Fibroblast of lung (primary cell): ENCODE results near the gene RAC3. TPM values are rescaled to one million over a fixed set of nuclear protein-coding genes. Genes with fewer than 3 reads are reported as not detected.

Source experiments
- DNase-seq, 2 donors: peaks; one replicate each; pipeline versions ENCODE4 v3.0.0 to v3.0.0-alpha.2; 2010; ENCODE audit warnings: low read depth in 2 of 2
- H2AFZ ChIP-seq: 2 replicates; pipeline ENCODE4 v1.5.1; 2012; ENCODE audit warnings: low read length, control low read depth, inconsistent platforms
- H3K27ac ChIP-seq: 2 replicates; pipeline ENCODE4 v1.5.1; 2011; ENCODE audit warnings: low read length, control low read depth; ENCODE audit not compliant: insufficient read depth
- H3K27me3 ChIP-seq: 2 replicates; pipeline ENCODE4 v1.5.1; 2011; ENCODE audit warnings: mild to moderate bottlenecking, low read length; ENCODE audit not compliant: control insufficient read depth, insufficient read depth
- H3K36me3 ChIP-seq: 2 replicates; pipeline ENCODE4 v1.5.1; 2011; ENCODE audit warnings: low read length; ENCODE audit not compliant: control insufficient read depth, insufficient read depth
- H3K4me1 ChIP-seq: 2 replicates; pipeline ENCODE4 v1.5.1; 2011; ENCODE audit warnings: low read length; ENCODE audit not compliant: control insufficient read depth, insufficient read depth; ENCODE audit errors: extremely low read depth
- H3K4me2 ChIP-seq: 2 replicates; pipeline ENCODE4 v1.5.1; 2011; ENCODE audit warnings: low read length, control low read depth; ENCODE audit not compliant: insufficient read depth; ENCODE audit errors: extremely low read depth
- H3K4me3 ChIP-seq, 4 experiments: fragments of 200-600 bp in 1 of 4; sonication (generic) in 1 of 4; replicated peaks in 1 of 4; 2 replicates each; pipeline ENCODE4 v1.5.1; 2011 to 2016; ENCODE audit warnings: low read length in 4 of 4, low read depth in 3 of 4, mild to moderate bottlenecking in 3 of 4, control low read depth in 2 of 4, inconsistent platforms in 1 of 4, mixed read lengths in 1 of 4; ENCODE audit not compliant: insufficient read depth in 1 of 4; ENCODE audit errors: control extremely low read depth in 1 of 4
- H3K79me2 ChIP-seq: 2 replicates; pipeline ENCODE4 v1.5.1; 2012; ENCODE audit warnings: mild to moderate bottlenecking, low read length, inconsistent platforms; ENCODE audit not compliant: control insufficient read depth, insufficient read depth
- H3K9ac ChIP-seq: 2 replicates; pipeline ENCODE4 v1.5.1; 2011; ENCODE audit warnings: mild to moderate bottlenecking, low read length, control low read depth; ENCODE audit not compliant: insufficient read depth
- H3K9me3 ChIP-seq: 2 replicates; pipeline ENCODE4 v1.5.1; 2012; ENCODE audit warnings: low read depth, low read length; ENCODE audit not compliant: control insufficient read depth, insufficient read depth
- H4K20me1 ChIP-seq: 2 replicates; pipeline ENCODE4 v1.5.1; 2011; ENCODE audit warnings: low read length; ENCODE audit not compliant: control insufficient read depth, insufficient read depth; ENCODE audit errors: extremely low read depth
- CTCF ChIP-seq, 2 donors: IDR thresholded peaks in 1 of 2; conservative IDR thresholded peaks in 1 of 2; 1 replicate in 1 of 2; 2 replicates in 1 of 2; pipeline ENCODE4 v1.5.1; 2011 to 2012; ENCODE audit warnings: low read length in 2 of 2, control low read depth in 1 of 2, inconsistent platforms in 1 of 2, low read depth in 1 of 2, mild to moderate bottlenecking in 1 of 2
- EZH2 ChIP-seq: IDR thresholded peaks from 2 replicates; pipeline ENCODE4 v1.5.1; 2012; ENCODE audit warnings: low read length, control low read depth, mild to moderate bottlenecking; ENCODE audit errors: missing control alignments
- polyA plus RNA-seq, 2 donors: library from polyadenylated mRNA; depleted of rRNA in 1 of 2; stranded (reverse) in 1 of 2; unstranded in 1 of 2; fragments of >200 nt; gene quantifications; 2 replicates each; pipeline ENCODE4 v1.2.1, GENCODE V29; 2011 to 2012; ENCODE audit warnings: missing spikeins in 1 of 2
- total RNA-seq: library from RNA; depleted of rRNA; stranded (reverse); fragments of >200 nt; gene quantifications from 2 replicates; pipeline ENCODE4 v1.2.1, GENCODE V29; 2014

Gene RAC3
- total and polyA plus RNA-seq, 2 donors (not counting 1 experiment from before 2014, with no cell fraction given) = 4.3 to 6.6 TPM

GRCh38 chr17:82062984-82063368, 31.5 kb downstream of the RAC3 start:
- H3K27me3 ChIP-seq = no peaks in the 10 kb centered on the region
- H3K27ac ChIP-seq = no peak overlapping the region
- H3K4me1 ChIP-seq = no peaks in the 10 kb centered on the region
- peaks cover 12% of the 10 kb centered on the region for H3K79me2 ChIP-seq
- H3K4me3 ChIP-seq = no peak overlapping the region
- TF ChIP-seq CTCF (conservative IDR thresholded peaks at IDR 0.05 in 1 of 2, IDR thresholded peaks at IDR 0.05 in 1 of 2; ENCODE audit: low read depth in 1 of 2, low read length in 2 of 2) (no peak), EZH2 (no peak)
- no peak overlapping the region for H3K9ac ChIP-seq
- H2AFZ ChIP-seq = no peak overlapping the region
- DNase-seq = no peak
- H3K9me3 ChIP-seq = no peaks in the 10 kb centered on the region
- peaks cover 36% of the 10 kb centered on the region for H3K36me3 ChIP-seq
- no peak overlapping the region for H3K4me2 ChIP-seq
- H4K20me1 ChIP-seq = no peaks in the 10 kb centered on the region

- Histone ChIP-seq H3K4me2 (peak overlapping the region; percentile 97), H3K36me3 (peaks cover 31% of the 10 kb centered on the region), H2AFZ (no peak overlapping the region), H4K20me1 (no peaks in the 10 kb centered on the region), H3K9ac (no peak overlapping the region), H3K27me3 (no peaks in the 10 kb centered on the region), H3K9me3 (no peaks in the 10 kb centered on the region), H3K4me3 (peak overlapping the region in 1 of 4 experiments; percentile 79), H3K4me1 (no peaks in the 10 kb centered on the region), H3K79me2 (peaks cover 12% of the 10 kb centered on the region), H3K27ac (no peak overlapping the region)
- no peak for DNase-seq
- TF ChIP-seq CTCF (conservative IDR thresholded peaks at IDR 0.05 in 1 of 2, IDR thresholded peaks at IDR 0.05 in 1 of 2; ENCODE audit: low read depth in 1 of 2, low read length in 2 of 2) = no peak
- TF ChIP-seq EZH2 = no peak
These were observed 32.2 kb downstream of the RAC3 start for GRCh38 chr17:82063424-82064415.

DNA sequence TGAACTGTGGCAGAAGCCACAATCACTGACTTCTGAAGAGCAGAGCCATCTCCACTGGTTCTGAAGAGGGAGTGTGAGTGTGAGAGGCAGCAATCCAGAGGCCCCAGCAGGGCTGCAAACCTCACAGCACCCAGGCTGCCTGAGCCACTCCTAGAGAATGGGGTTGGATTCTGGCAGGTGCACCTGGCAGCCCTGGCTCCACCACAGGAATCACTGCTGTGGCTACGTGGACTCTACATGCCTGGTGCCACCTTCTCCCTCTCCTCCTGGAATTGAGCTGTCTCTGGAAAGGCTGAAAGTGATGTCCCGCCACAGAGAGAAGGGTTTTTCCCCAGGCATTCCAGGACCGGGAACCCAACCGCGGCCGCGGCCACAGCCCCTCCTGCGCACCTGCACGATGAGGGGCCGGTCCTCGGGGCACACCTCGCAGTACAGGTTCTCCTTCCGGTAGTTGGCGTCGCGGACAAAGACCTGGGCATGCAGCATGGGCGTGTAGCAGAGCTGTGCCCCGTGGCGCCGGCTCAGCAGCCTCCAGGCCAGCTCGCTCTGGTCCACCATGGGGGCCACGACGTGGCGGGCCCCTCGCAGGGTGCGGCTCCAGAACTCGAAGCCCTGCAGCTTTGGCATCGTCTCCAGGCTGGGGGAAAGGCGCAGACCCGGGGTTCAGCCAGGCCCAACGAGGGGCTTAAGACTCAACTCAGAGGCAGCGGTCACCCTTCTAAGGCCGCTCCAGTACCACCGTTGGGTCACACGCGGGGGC, 33.1 kb downstream of the RAC3 start:
- H3K27me3 ChIP-seq = no peaks in the 10 kb centered on the region
- H3K9ac ChIP-seq = peak overlapping the region; percentile 79
- H3K9me3 ChIP-seq = no peaks in the 10 kb centered on the region
- no peak overlapping the region for H2AFZ ChIP-seq
- peaks cover 25% of the 10 kb centered on the region for H3K36me3 ChIP-seq
- no peaks in the 10 kb centered on the region for H4K20me1 ChIP-seq
- no peaks in the 10 kb centered on the region for H3K4me1 ChIP-seq
- DNase-seq = no peak
- peaks cover 12% of the 10 kb centered on the region for H3K79me2 ChIP-seq
- H3K27ac ChIP-seq = peak overlapping the region; percentile 62
- TF ChIP-seq EZH2 = no peak
- TF ChIP-seq CTCF (conservative IDR thresholded peaks at IDR 0.05 in 1 of 2, IDR thresholded peaks at IDR 0.05 in 1 of 2; ENCODE audit: low read depth in 1 of 2, low read length in 2 of 2) = no peak
- H3K4me3 ChIP-seq = peak overlapping the region; percentile 53 to 85 (median 80)
- peak overlapping the region; percentile 97 for H3K4me2 ChIP-seq
